CD4-positive, alpha-beta T cell treated with Interleukin-12 subunit alpha and Interleukin-12 subunit beta, for 1 hour (primary cell): ENCODE results near the gene HOXC10.
A peak's percentile ranks its signal among the peaks of the same experiment; 100 is the strongest.

ENCODE experiments used
- DNase-seq: peaks from one replicate; pipeline ENCODE4 v3.0.0-alpha.2; 2020

The HOXC10 gene

GRCh38 chr12:53977596-53978445 is 7.1 kb upstream of the HOXC10 start:
- DNase-seq = no peak

- DNase-seq = no peak
Measured at GRCh38 chr12:53978477-53979356, 6.2 kb upstream of the HOXC10 start.

DNA sequence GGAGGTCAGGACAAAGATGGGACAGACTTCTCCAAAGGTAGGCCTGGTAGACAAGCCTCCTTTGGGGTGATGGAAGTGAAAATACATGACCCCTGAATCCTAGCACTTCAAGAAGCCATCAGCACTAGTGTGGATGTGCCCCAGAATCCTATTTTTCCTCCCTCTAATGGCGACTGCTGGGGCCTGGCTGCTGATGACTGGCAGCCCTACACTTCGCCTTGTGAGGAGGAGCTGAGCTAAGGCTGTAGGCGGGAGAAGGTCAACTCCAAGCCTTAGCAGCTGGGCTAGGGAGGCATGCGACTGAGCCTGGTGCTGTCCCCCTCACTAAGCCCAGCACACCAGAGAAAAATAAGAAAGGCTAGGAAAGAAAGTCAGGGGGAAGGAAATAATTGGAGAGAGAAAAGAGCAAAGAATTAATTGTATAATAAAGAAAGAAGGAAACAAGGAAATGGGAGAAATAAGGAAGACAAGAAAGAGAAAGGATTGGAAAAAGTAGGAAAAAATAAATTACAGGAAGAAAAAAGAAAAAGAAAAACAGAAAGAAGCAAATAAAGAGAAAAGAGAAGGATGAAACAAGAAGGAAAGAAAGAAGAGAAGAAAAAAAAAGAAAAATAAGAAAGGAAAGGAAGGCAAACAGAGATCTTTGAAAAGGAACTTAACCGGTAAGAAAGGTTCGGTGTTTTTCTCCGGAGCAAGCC is 4.7 kb upstream of the HOXC10 start:
- DNase-seq = no peak

DNA sequence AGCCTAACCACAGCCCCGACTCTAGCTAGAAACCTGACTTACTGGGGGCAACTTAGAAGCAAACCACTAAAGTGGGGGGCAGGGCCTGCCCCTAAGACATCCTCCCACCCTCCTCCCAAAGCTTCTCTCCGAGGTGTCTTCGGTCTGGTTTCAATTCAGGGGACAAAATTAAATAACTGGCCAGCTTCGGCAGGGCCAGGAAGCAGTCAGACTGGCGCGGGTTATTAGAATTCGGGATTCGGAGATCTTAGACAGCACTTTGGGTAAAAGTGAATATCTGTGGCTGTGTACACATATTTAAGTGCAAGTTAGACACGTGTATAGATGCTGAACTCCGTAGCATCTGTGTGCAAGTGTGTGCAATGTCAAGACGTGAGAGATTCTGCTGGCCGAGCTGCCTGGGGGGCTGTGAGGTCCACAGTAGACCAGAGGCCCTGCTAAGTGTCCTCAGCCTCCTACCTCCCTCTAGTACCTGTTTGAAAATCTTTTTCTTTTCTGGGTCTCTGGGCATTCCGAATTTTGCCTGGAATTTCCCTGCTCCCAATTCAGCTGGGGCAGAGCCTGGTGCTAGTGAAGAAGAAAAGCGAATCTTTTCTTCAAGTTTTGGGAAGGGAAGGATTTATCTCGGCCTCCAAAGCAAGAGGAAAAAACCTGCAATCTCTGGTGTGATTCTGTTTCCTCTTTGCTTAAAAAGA is 4.0 kb upstream of the HOXC10 start:
- DNase-seq = no peak

GRCh38 chr12:53981634-53982565 is 3.0 kb upstream of the HOXC10 start:
- no peak for DNase-seq

DNA sequence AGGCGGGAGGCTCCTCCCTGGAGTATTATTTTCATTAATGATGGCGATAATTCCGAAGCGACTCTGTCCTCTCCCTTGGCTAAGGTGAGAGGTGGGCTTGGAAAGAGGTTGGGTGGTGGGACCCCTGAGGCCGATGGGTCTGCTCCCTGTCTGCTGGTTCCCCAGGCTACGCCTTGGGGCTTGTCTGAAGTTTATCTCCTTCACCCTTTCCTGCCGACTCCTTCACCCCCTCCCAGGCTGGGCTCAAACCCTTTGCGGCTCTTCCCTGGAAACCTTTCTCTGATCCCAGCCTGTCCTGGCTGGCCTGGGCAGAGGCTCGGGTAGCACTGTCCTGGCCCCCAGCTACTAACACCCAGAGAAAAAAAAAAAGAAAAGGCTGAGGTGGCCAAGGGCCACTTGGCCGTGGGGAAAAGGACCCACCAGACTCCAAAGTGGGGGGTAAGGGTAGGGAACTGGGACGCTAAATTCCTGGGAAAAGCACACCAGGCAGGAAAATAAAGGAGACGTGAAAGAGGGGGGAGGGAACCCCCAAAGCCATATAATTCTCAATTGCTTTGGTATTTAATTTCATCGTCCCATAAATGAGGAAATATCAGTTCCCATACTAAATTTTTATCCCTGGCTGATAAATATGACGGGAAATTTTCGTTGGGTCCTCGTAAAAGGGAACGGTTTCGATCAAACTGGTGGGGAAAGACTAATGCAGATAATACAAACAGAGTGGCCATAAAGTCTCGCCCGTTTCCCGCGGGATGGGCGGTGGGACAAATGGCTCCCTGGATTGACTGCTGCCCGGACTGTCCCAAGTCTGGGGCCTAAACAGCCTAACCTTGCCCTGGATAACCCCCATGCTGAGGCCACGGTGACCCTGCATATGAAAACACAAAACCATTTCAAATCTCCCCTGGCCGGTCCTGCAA is 2.0 kb upstream of the HOXC10 start:
- DNase-seq = no peak

DNA sequence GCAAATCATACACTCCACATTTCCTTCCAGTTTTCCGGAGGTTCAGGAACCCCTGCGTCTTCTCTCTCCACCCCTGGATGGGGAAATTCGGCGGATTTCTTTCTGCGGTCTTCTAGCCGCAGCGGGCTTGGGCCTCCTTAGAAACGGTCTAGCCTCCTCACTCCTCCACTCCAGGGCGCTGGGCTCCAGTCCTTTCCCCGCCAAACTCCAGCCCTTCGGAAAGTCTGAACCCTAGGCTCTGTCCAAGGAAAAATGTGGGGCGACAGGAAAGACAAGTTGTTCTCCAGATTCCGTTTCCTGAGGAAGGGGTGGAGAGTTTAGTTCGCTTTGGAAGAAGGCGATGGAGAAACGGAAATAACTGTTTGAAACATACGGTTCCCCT is 1.4 kb upstream of the HOXC10 start:
- no peak for DNase-seq

GRCh38 chr12:53983950-53984572 is 885 bp upstream of the HOXC10 start:
- no peak for DNase-seq

DNA sequence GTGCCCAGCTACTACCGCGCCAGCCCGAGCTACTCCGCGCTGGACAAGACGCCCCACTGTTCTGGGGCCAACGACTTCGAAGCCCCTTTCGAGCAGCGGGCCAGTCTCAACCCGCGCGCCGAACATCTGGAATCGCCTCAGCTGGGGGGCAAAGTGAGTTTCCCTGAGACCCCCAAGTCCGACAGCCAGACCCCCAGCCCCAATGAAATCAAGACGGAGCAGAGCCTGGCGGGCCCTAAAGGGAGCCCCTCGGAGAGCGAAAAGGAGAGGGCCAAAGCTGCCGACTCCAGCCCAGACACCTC is 697 bp downstream of the HOXC10 start:
- DNase-seq = no peak

DNA sequence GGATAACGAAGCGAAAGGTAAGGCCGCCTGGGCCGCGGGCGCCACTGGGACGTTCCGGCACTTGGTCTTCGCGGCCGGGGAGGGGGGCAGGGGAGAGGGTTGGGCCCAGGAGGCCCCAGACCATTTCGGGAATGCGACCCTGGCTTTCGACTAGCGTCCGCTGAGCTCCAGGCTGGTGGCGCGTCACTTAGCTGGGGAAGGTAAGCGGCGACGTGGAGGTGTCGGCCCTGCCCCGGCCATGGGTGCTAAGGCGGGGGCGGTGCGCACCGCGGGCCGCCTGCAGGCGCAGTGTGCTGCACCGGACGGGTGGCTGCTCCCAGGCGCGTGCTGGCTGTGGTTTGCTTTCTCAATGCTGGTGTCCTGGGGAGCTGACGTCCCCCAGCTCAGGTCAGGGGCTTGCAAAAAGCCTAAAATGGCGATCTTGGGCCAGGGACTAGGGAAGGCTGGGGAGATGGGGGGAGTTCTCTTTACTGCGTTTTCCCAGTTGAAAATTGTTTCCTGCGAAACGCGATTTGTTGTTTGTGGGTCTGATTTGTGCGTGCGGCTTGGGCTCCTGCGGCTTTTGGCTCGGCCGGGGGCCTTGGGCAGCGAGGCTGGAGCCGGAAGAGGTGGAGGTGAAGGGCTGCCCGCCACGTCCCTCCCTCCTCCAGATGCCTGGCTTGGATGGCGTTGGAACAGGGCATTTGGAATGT is 1.2 kb downstream of the HOXC10 start:
- no peak for DNase-seq

DNA sequence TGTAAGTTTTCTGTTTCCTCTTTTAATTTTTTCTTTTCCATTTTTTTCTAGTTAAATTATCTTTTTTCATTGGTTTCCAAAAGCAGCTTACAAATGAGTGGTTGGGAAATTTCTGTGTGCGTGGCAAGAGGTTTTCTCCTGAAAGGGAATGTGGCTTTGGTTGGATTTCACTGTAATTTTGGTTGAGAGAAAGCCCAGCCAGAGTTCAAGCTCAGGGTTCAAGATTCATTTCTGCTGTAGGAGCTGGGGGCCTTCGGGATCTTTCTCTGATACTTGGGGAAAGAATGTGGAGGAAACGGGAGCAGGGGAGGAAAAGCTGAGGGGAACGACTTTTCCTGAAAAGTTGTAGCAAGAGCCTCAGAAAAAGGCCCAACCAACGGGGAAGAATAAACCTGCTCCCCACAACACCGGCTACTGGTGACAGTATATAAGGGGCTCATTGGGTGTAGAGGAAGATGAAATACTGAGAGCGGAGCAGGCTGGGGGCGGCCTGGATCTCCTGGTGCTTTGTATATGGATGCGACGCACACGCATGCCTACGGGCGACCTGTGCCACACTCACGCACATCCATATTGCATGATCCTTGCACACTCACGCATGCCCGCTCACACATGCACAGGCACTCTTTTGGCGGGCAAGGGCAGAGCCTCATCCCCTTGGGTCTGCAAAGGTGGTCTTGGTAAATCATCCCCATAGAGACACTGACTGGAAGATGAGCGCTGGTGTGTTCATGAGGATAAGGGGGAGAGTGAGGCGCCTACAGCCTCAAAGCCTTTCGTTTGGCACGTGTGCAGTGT is 1.9 kb downstream of the HOXC10 start:
- no peak for DNase-seq

DNA sequence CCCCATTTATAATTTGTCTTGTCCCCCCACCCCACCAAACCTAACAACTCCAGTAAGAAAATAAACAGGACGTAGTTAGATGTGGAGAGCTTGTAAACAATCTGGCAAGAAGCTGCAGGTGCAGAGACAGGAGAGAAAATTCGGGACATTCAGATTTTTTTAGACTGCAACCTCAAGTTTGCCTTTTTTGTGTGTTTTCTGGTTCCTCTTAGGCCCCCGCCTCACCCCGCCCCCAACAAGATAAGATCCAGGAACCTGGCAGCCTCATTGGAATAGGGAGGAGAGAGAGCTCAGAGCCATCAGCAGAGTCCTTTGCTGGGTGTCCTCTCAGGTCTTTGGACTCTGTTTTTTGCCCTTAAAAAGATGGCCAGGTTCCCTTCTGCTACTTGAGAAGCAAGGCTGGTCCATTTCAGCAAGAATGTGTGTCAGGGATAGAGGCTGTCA is 2.9 kb downstream of the HOXC10 start:
- DNase-seq = no peak

DNA sequence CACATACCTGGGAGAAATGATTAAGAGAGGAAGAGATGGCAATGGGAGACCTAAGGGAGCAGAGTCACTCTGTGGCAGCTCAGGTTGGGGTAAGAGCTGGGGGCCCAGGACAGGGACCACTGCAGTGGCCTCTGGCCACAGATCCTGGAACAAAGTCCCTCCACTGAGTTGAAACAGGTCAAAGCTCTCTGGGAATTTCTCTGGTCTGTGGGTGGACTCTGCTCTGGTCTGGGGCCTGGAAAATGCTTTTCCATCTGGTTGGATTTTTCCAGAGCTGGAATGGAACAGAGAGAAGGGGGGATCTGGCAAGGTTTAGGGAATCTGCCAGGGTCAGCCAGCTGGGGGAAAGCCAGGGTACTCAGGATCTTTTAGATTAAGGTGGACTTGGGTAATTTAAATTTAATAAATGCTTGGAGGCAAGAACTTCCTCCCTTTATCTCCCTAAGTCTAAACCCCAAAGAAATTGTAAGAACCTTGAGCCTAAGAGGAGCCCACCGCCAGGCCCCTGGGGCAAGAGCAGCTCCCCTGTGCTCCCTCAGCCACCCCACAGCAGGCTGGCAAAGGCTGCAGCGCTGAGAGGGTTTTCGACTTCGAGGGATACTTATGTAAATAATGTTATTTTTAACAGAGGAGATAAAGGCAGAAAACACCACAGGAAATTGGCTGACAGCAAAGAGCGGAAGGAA is 3.7 kb downstream of the HOXC10 start:
- no peak for DNase-seq

- DNase-seq = peak; percentile 30
Measured at GRCh38 chr12:53989227-53990113, 4.5 kb downstream of the HOXC10 start.

DNA sequence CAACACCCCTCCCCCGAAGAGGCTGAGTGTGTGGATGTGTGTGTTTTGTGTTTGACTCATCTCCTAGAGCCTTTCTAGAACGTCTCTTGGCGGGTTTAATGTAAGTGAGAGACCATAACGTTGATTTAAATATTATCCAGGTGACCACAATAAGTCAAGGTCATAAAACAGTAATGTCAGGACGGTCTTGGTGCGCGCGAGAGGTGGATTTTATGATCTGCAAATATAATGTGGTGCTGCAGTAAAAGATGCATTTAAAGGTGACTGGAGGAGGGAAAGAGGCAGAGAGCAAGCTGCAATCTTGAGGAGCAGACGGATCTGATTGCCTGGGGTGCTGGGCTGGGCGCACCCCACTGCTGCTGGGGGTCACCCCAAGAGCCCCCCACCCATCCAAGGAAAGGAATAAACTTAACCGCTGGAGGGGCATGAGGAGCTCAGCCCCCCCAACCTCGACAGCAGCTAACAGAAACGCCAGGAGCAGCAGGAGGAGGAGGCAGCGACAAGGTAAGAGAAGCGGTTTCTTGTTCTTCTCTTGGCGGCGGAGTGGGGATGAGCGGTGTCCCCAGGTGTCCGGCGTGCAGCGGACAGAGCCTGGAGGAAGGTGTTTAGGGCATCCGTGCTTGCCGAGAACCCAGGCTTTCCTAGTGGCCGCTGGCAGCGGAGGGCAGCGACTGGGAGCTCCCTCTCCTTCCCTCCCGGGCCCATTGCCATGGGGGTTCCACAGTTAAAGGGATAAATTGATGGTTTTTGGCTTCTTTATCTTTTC is 5.5 kb downstream of the HOXC10 start:
- no peak for DNase-seq

GRCh38 chr12:53991077-53991460 is 6.1 kb downstream of the HOXC10 start:
- DNase-seq = no peak
